Measurements from ENCODE around the gene PIK3CG. TPM values are rescaled to one million over a fixed set of nuclear protein-coding genes. Genes with fewer than 3 reads are reported as not detected.
"Not testable (repeated sequence)": the region's sequence is repeated elsewhere in the genome, so short reads cannot be mapped to it uniquely, and the experiment has no call there.

The PIK3CG gene
- total RNA-seq, 1 donor from 2014 or later = 5.2 TPM

DNA sequence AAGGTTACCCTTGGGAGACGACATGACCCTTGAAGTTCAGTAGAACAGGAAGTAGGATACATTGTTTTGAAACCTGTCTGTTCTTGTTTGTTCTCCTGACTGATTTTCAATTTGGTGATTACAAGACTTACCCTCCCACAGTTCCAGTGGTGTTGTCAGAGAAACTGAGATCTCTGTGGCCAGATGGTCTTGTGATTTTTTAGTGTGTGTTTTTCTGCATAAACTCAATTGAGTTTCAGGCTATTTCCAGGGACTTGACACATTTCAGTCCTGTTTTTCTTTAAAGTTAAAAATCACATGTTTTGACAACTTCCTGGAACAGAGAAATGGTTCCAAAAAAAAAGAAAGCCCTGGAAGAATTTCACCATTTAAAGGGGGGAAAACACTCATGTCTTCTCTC is 22.3 kb downstream of the PIK3CG start:
- Histone ChIP-seq H3K9me3 (ENCODE audit: control insufficient read depth in 3 of 3, low read length in 3 of 3) (no peaks in the 10 kb centered on the region), H3K27ac (ENCODE audit: low read depth, low read length) (no peak overlapping the region), H3K27me3 (ENCODE audit: control insufficient read depth in 3 of 3, insufficient read depth in 3 of 3, low read length in 3 of 3) (peaks cover 0 to 2% (median 0%) of the 10 kb centered on the region in 3 donors), H3K36me3 (ENCODE audit: control insufficient read depth in 3 of 3, insufficient read depth in 3 of 3, low read length in 3 of 3) (no peaks in the 10 kb centered on the region), H3K9ac (ENCODE audit: low read depth in 1 of 3, low read length in 3 of 3) (no peak overlapping the region), H3K4me1 (ENCODE audit: control insufficient read depth in 3 of 3, insufficient read depth in 3 of 3, low read length in 3 of 3) (no peaks in the 10 kb centered on the region), H3K4me3 (ENCODE audit: low read length in 3 of 3) (no peak overlapping the region)

DNA sequence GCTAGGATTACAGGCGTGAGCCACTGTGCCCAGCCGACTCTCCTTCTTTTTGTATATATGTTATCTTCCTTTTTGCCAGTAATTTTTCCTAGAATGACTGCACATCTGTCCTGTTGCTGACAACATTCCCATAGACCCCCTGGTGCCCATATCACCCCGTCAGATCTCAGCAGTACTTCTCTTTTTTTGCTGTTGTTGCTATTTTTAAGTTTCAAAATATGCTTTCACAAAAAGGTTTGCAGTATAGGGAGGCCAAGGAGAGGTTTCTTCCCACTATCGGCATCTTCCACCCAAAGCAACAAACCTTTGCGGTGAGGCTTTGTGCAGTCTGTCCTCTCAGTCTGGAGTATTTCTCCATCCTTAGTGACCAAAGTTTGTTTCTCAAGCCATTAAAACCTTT is 23.1 kb downstream of the PIK3CG start:
- H3K27ac ChIP-seq (ENCODE audit: low read depth, low read length) = no peak overlapping the region
- no peaks in the 10 kb centered on the region for H3K36me3 ChIP-seq (ENCODE audit: control insufficient read depth in 3 of 3, insufficient read depth in 3 of 3, low read length in 3 of 3)
- H3K4me3 ChIP-seq (ENCODE audit: low read length in 3 of 3) = no peak overlapping the region
- no peak overlapping the region for H3K9ac ChIP-seq (ENCODE audit: low read depth in 1 of 3, low read length in 3 of 3)
- H3K27me3 ChIP-seq (ENCODE audit: control insufficient read depth in 3 of 3, insufficient read depth in 3 of 3, low read length in 3 of 3) = peaks cover 0 to 2% (median 0%) of the 10 kb centered on the region in 3 donors
- no peaks in the 10 kb centered on the region for H3K4me1 ChIP-seq (ENCODE audit: control insufficient read depth in 3 of 3, insufficient read depth in 3 of 3, low read length in 3 of 3)
- H3K9me3 ChIP-seq (ENCODE audit: control insufficient read depth in 3 of 3, low read length in 3 of 3) = no peaks in the 10 kb centered on the region

DNA sequence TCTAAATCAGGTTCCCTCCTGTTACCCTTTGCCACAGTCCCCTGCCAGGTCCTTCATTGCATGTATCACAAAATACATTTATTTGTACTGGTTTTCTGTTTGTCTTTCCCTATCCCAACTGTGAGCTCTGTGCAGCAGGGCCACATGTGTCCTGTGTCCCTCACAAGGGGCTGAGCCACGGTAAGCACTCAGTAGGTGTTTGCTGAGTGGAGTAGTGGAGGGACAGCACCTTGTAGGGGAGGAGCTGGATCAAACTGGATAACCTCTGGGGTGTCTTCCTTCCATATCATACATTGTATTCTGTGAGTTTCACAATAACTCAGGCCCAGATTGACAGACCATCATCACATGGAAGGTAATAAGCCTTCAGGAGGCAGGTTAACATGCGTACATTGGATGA is 25.9 kb downstream of the PIK3CG start:
- H3K4me1 ChIP-seq (ENCODE audit: control insufficient read depth in 3 of 3, insufficient read depth in 3 of 3, low read length in 3 of 3) = no peaks in the 10 kb centered on the region
- H3K27ac ChIP-seq (ENCODE audit: low read depth, low read length) = no peak overlapping the region
- no peaks in the 10 kb centered on the region for H3K36me3 ChIP-seq (ENCODE audit: control insufficient read depth in 3 of 3, insufficient read depth in 3 of 3, low read length in 3 of 3)
- H3K9ac ChIP-seq (ENCODE audit: low read depth in 1 of 3, low read length in 3 of 3) = no peak overlapping the region
- H3K27me3 ChIP-seq (ENCODE audit: control insufficient read depth in 3 of 3, insufficient read depth in 3 of 3, low read length in 3 of 3) = no peaks in the 10 kb centered on the region
- H3K9me3 ChIP-seq (ENCODE audit: control insufficient read depth in 3 of 3, low read length in 3 of 3) = no peaks in the 10 kb centered on the region
- H3K4me3 ChIP-seq (ENCODE audit: low read length in 3 of 3) = no peak overlapping the region

DNA sequence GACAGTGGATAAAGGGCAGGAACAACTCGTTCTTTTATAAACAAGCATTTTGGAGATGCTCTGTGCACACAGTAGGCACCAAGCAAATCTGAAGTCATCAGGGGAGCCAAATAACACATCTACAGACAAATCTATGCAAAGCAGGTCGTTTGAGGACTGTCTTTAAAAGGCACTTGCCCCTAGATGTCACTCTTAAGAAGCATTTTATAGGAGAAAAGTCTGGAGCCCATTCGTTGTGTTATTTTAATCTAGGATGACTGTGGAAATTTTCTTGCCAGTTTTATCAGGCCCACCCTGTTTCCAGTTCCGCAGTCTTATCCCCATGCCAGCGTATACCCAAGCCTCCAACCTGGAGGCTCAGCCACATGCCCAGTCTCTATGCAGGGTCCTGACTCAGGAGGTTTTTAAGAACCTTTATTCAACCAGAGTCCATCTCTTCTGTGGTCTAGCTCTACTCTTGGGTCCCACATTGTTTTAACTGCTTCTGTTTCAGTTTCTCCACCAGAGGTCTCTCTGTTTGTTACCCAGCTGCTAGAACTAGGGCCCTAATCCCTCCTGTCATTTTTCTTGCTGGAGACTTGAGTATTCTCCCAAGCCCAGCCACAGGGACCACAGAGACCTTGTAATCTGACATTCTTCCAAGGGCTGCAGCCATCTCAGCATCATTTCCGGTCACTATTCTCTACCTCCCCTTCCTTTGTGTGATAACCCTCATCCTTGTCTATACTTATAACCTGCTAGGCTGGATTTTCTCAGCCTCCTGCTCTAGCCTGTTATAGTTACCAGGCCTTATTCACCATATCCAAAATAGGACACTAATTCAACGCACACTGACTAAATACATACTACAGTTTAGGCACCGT is 26.7 kb downstream of the PIK3CG start:
- Histone ChIP-seq H3K27ac (ENCODE audit: low read depth, low read length) (no peak overlapping the region), H3K36me3 (ENCODE audit: control insufficient read depth in 3 of 3, insufficient read depth in 3 of 3, low read length in 3 of 3) (no peaks in the 10 kb centered on the region), H3K4me1 (ENCODE audit: control insufficient read depth in 3 of 3, insufficient read depth in 3 of 3, low read length in 3 of 3) (no peaks in the 10 kb centered on the region), H3K4me3 (ENCODE audit: low read length in 3 of 3) (no peak overlapping the region), H3K27me3 (ENCODE audit: control insufficient read depth in 3 of 3, insufficient read depth in 3 of 3, low read length in 3 of 3) (no peaks in the 10 kb centered on the region), H3K9me3 (ENCODE audit: control insufficient read depth in 3 of 3, low read length in 3 of 3) (no peaks in the 10 kb centered on the region), H3K9ac (ENCODE audit: low read depth in 1 of 3, low read length in 3 of 3) (no peak overlapping the region)

GRCh38 chr7:106893591-106893990 is 28.5 kb downstream of the PIK3CG start:
- Histone ChIP-seq H3K27me3 (ENCODE audit: control insufficient read depth in 3 of 3, insufficient read depth in 3 of 3, low read length in 3 of 3) (no peaks in the 10 kb centered on the region), H3K9me3 (ENCODE audit: control insufficient read depth in 3 of 3, low read length in 3 of 3) (no peaks in the 10 kb centered on the region), H3K27ac (ENCODE audit: low read depth, low read length) (no peak overlapping the region), H3K9ac (ENCODE audit: low read depth in 1 of 3, low read length in 3 of 3) (no peak overlapping the region), H3K4me3 (ENCODE audit: low read length in 3 of 3) (no peak overlapping the region), H3K36me3 (ENCODE audit: control insufficient read depth in 3 of 3, insufficient read depth in 3 of 3, low read length in 3 of 3) (no peaks in the 10 kb centered on the region), H3K4me1 (ENCODE audit: control insufficient read depth in 3 of 3, insufficient read depth in 3 of 3, low read length in 3 of 3) (no peaks in the 10 kb centered on the region)

DNA sequence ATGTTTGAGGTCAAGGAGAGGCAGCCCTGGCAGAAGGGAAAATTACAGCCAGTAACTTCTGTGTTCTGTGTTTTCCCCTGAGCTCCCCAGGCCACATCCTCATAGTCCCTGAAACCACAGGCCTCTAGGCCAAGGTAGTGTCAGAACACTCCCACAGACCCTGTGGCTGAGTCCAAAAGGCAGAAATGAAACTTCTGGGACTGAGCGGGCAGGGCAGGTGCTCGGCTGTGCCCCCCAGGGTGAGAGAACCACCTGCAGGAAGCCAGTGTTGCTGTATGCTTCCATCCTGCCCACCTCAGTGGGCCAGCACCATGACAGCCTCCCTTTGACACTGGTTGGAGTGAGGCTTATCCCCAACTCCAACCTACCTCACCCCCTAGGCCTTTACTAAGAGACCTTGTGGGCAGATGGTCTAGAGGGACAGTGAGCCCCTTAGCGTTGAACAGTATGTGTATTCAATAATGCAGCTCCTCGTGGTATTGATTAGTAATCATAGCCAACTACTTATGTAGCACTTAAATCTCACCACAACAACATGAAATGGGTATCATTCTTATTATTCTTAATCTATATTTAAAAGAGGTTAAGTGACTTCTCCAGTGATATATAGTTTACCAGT is 30.3 kb downstream of the PIK3CG start:
- no peaks in the 10 kb centered on the region for H3K9me3 ChIP-seq (ENCODE audit: control insufficient read depth in 3 of 3, low read length in 3 of 3)
- no peak overlapping the region for H3K4me3 ChIP-seq (ENCODE audit: low read length in 3 of 3)
- H3K36me3 ChIP-seq (ENCODE audit: control insufficient read depth in 3 of 3, insufficient read depth in 3 of 3, low read length in 3 of 3) = no peaks in the 10 kb centered on the region
- no peak overlapping the region for H3K27ac ChIP-seq (ENCODE audit: low read depth, low read length)
- H3K4me1 ChIP-seq (ENCODE audit: control insufficient read depth in 3 of 3, insufficient read depth in 3 of 3, low read length in 3 of 3) = no peaks in the 10 kb centered on the region
- no peak overlapping the region for H3K9ac ChIP-seq (ENCODE audit: low read depth in 1 of 3, low read length in 3 of 3)
- H3K27me3 ChIP-seq (ENCODE audit: control insufficient read depth in 3 of 3, insufficient read depth in 3 of 3, low read length in 3 of 3) = no peaks in the 10 kb centered on the region

- no peaks in the 10 kb centered on the region for H3K27me3 ChIP-seq (ENCODE audit: control insufficient read depth in 3 of 3, insufficient read depth in 3 of 3, low read length in 3 of 3)
- H3K9ac ChIP-seq (ENCODE audit: low read depth in 1 of 3, low read length in 3 of 3) = no peak overlapping the region
Observed at GRCh38 chr7:106896231-106896630, 31.1 kb downstream of the PIK3CG start.

GRCh38 chr7:106897553-106897952 is 32.5 kb downstream of the PIK3CG start:
- not testable (repeated sequence) for H3K4me1 ChIP-seq (ENCODE audit: control insufficient read depth in 3 of 3, insufficient read depth in 3 of 3, low read length in 3 of 3); H3K4me3 ChIP-seq (ENCODE audit: low read length in 3 of 3); H3K27ac ChIP-seq (ENCODE audit: low read depth, low read length); H3K9me3 ChIP-seq (ENCODE audit: control insufficient read depth in 3 of 3, low read length in 3 of 3); H3K27me3 ChIP-seq (ENCODE audit: control insufficient read depth in 3 of 3, insufficient read depth in 3 of 3, low read length in 3 of 3); H3K9ac ChIP-seq (ENCODE audit: low read depth in 1 of 3, low read length in 3 of 3); H3K36me3 ChIP-seq (ENCODE audit: control insufficient read depth in 3 of 3, insufficient read depth in 3 of 3, low read length in 3 of 3)

More at GRCh38 chr7:106896231-106896630, 31.1 kb downstream of the PIK3CG start:
- no peaks in the 10 kb centered on the region for H3K9me3 ChIP-seq (ENCODE audit: control insufficient read depth in 3 of 3, low read length in 3 of 3)
- H3K36me3 ChIP-seq (ENCODE audit: control insufficient read depth in 3 of 3, insufficient read depth in 3 of 3, low read length in 3 of 3) = no peaks in the 10 kb centered on the region
- H3K27ac ChIP-seq (ENCODE audit: low read depth, low read length) = no peak overlapping the region
- H3K4me1 ChIP-seq (ENCODE audit: control insufficient read depth in 3 of 3, insufficient read depth in 3 of 3, low read length in 3 of 3) = no peaks in the 10 kb centered on the region
- no peak overlapping the region for H3K4me3 ChIP-seq (ENCODE audit: low read length in 3 of 3)

DNA sequence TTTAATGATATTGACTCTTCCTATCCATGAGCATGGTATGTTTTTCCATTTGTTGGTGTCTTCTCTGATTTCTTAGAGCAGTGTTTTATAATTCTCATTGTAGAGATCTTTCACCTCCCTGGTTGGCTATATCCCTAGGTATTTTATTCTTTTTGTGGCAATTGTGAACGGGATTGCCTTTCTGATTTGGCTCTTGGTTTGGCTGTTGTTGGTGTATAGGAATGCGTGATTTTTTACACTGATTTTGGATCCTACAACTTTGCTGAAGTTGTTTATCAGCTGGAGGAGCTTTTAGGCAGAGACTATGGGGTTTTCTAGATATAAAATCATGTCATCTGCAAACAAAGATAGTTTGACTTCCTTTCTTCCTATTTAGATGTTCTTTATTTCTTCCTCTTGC is 33.9 kb downstream of the PIK3CG start:
- not testable (repeated sequence) for H3K4me1 ChIP-seq (ENCODE audit: control insufficient read depth in 3 of 3, insufficient read depth in 3 of 3, low read length in 3 of 3); H3K9ac ChIP-seq (ENCODE audit: low read depth in 1 of 3, low read length in 3 of 3); H3K27ac ChIP-seq (ENCODE audit: low read depth, low read length); H3K9me3 ChIP-seq (ENCODE audit: control insufficient read depth in 3 of 3, low read length in 3 of 3); H3K4me3 ChIP-seq (ENCODE audit: low read length in 3 of 3); H3K27me3 ChIP-seq (ENCODE audit: control insufficient read depth in 3 of 3, insufficient read depth in 3 of 3, low read length in 3 of 3); H3K36me3 ChIP-seq (ENCODE audit: control insufficient read depth in 3 of 3, insufficient read depth in 3 of 3, low read length in 3 of 3)

DNA sequence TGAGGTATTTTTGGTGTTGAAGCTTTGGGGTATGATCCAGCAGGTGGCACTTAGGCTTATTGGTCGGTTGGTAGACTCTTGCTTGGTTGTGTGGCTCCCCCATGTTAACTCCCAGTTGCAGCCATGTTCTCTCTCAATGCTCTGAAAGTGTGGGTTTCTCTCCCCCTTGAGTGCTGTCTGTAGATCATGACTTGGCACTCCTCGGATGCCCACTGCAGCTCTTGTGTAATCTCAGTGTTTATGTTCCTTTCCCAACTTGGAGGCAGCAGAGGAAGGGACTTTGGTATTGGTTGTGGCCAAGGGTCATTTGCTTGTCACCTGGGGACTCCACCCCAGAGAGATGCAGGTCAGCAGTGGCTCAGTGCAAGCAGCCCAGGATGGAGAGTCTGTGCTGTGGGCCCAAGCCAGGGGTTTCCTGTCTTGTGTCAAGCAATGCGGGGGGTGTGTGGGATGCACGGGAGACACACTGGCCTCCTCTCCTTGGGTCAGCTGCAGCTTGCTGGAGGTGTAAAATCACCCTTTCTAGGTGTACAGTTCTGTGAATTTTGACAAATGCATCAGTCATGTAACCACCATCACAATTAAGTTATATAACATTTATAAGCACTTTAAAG is 36.9 kb downstream of the PIK3CG start:
- H3K36me3 ChIP-seq (ENCODE audit: control insufficient read depth in 3 of 3, insufficient read depth in 3 of 3, low read length in 3 of 3) = no peaks in the 10 kb centered on the region
- H3K9ac ChIP-seq (ENCODE audit: low read depth in 1 of 3, low read length in 3 of 3) = no peak overlapping the region
- no peaks in the 10 kb centered on the region for H3K4me1 ChIP-seq (ENCODE audit: control insufficient read depth in 3 of 3, insufficient read depth in 3 of 3, low read length in 3 of 3)
- H3K4me3 ChIP-seq (ENCODE audit: low read length in 3 of 3) = no peak overlapping the region
- no peaks in the 10 kb centered on the region for H3K9me3 ChIP-seq (ENCODE audit: control insufficient read depth in 3 of 3, low read length in 3 of 3)
- H3K27me3 ChIP-seq (ENCODE audit: control insufficient read depth in 3 of 3, insufficient read depth in 3 of 3, low read length in 3 of 3) = no peaks in the 10 kb centered on the region
- H3K27ac ChIP-seq (ENCODE audit: low read depth, low read length) = no peak overlapping the region
